NCI-H2107 treated with DMSO at 0.1 percent for 48 hours (cell line): ENCODE data around the gene SSH2.
"Not testable (repeated sequence)": the region's sequence is repeated elsewhere in the genome, so short reads cannot be mapped to it uniquely, and the experiment has no call there.

ENCODE experiments used
- DNase-seq: peaks from one replicate; lab custom pipeline; 2025; ENCODE audit not compliant: unreplicated experiment; lab: John Stamatoyannopoulos, UW

SSH2 gene, protein sequence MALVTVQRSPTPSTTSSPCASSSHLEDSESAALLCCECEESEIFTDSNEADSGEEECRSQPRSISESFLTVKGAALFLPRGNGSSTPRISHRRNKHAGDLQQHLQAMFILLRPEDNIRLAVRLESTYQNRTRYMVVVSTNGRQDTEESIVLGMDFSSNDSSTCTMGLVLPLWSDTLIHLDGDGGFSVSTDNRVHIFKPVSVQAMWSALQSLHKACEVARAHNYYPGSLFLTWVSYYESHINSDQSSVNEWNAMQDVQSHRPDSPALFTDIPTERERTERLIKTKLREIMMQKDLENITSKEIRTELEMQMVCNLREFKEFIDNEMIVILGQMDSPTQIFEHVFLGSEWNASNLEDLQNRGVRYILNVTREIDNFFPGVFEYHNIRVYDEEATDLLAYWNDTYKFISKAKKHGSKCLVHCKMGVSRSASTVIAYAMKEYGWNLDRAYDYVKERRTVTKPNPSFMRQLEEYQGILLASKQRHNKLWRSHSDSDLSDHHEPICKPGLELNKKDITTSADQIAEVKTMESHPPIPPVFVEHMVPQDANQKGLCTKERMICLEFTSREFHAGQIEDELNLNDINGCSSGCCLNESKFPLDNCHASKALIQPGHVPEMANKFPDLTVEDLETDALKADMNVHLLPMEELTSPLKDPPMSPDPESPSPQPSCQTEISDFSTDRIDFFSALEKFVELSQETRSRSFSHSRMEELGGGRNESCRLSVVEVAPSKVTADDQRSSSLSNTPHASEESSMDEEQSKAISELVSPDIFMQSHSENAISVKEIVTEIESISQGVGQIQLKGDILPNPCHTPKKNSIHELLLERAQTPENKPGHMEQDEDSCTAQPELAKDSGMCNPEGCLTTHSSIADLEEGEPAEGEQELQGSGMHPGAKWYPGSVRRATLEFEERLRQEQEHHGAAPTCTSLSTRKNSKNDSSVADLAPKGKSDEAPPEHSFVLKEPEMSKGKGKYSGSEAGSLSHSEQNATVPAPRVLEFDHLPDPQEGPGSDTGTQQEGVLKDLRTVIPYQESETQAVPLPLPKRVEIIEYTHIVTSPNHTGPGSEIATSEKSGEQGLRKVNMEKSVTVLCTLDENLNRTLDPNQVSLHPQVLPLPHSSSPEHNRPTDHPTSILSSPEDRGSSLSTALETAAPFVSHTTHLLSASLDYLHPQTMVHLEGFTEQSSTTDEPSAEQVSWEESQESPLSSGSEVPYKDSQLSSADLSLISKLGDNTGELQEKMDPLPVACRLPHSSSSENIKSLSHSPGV (N-terminal part only)

GRCh38 chr17:29929533-29930408 is at the start of gene SSH2:
Gene SSH2, minus strand, starts transcription at chr17:29930228. Its CDS starts 228 bp downstream, at chr17:29930000.
- peak; percentile 82 for DNase-seq

DNA sequence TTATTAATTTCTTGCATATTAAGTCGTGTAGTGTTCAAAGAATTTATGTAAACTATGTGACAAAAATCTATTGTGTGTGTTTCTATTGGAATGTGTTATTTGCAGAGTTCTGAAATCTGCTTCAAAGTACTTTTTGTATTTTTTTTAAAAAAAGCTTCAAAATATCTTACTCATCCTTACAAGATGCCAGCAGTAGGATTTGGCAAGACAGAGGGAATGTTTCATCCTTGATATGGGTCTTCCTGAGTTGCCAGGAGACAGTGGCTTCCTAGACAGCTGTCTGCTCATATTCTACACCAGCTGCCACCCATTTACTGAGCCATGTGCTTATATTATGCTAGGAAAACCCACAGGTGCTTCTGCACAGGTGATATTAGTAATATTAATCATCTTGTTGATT is 47.8 kb upstream of the SSH2 start:
- DNase-seq: no peak

GRCh38 chr17:29973005-29973404 is 43.0 kb upstream of the SSH2 start:
- DNase-seq: no peak

- peak; percentile 4 for DNase-seq
Measured at GRCh38 chr17:29972277-29972676, 42.2 kb upstream of the SSH2 start.

GRCh38 chr17:29968271-29968670 is 38.2 kb upstream of the SSH2 start:
- DNase-seq: no peak

- no peak for DNase-seq
Measured at GRCh38 chr17:29962656-29963055, 32.6 kb upstream of the SSH2 start.

- DNase-seq: no peak
Measured at GRCh38 chr17:29959658-29960337, 29.8 kb upstream of the SSH2 start.

GRCh38 chr17:29958947-29959657 is 29.1 kb upstream of the SSH2 start:
- no peak for DNase-seq

- DNase-seq: not testable (repeated sequence)
Measured at GRCh38 chr17:29957488-29957887, 27.5 kb upstream of the SSH2 start.

- no peak for DNase-seq
Measured at GRCh38 chr17:29956225-29956624, 26.2 kb upstream of the SSH2 start.

DNA sequence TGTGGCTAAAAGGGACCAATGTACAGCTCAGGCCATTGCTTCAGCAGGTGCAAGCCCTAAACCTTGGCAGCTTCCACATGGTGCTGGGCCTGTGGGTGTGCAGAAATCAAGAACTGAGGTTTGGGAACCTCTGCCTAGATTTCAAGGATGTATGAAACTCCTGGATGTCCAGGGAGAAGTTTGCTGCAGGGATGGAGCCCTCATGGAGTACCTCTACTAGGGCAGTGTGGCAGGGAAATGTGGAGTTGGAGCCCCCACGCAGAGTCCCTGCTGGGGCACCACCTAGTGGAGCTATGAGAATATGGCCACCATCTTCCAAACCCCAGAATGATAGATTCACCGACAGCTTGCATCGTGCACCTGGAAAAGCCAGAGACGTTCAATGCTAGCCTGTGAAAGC is 24.4 kb upstream of the SSH2 start:
- DNase-seq: no peak

GRCh38 chr17:29949696-29950095 is 19.7 kb upstream of the SSH2 start:
- DNase-seq: no peak

DNA sequence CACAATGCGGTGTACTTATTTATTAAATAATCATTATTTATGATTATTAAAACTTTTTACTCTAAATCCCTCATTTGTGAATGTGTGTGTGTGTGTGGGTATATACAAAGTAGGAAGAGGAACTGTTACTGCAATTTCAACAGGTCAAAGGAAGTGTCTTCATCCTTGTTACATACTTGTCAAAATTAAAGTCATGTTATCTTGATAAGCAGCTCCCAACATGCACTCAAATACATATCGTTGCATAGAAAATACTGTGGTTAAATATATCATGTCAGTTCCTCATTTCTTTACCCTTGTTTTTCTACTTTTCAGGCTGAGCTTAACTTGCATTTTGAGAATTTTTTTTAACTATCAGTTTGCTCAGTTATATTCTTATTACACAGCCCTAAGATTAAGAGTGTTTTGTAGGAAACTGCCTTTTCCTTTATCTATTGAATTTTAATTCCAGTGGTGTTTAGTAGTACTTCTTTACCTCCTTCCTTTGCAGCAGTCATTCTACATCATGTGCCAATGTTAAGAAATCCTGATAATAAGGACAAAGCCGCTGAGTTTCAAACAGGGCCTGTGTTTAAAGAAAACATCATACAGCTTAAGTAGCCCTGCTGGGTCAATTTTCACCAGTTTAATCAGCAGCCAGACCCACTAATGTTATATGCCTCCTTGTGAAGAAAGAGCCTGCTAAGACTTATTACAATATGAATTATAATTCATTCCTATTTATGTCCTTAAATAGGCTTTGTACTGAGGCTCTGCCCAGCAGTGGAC is 18.6 kb upstream of the SSH2 start:
- DNase-seq: no peak

DNA sequence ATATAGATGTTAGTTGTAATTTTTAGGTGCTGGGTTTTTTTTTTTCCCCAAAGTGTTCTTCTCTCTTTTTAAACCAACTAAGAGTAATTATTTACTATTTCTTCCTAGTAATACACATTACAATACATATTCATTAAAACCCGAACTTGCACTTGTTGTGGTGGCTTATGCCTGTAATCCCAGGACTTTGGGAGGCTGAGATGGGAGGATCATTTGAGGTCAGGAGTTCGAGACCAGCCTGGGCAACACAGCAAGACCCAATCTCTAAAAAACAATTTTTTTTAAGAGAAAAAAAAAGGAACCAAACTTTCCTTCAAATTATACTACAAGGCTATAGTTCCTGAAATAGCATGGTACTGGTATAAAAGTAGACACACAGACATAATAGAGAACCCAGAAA is 15.3 kb upstream of the SSH2 start:
- no peak for DNase-seq

GRCh38 chr17:29941334-29941733 is 11.3 kb upstream of the SSH2 start, which contains the start of gene EFCAB5:
Gene EFCAB5, plus strand, starts transcription at chr17:29941634. Its CDS starts 163 bp downstream, at chr17:29941797.
- no peak for DNase-seq

- DNase-seq: no peak
Measured at GRCh38 chr17:29936724-29937123, 6.7 kb upstream of the SSH2 start.

- DNase-seq: not testable (repeated sequence)
Measured at GRCh38 chr17:29935909-29936308, 5.9 kb upstream of the SSH2 start.

DNA sequence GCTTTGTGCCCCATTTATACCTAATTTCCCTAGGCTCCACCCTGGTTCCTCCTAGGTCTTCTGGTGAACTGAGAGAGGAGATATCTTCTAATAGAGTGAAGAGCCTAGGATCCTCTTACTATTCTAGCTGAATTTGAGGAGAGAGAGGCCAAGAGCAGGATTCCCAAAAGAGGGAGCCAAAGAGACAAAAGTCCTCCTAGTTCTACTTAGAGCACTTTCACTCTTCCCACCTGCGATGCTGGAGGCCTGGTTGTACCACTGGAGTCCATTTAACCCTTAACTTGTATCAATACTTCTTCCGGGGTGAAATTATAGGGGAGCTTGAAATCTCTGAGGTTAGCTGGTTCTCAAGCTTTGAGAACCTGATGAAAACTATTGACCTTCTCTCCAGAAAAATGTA is 3.4 kb upstream of the SSH2 start:
- DNase-seq: peak; percentile 35
